Measurements from ENCODE around the gene GRM5.
A peak's percentile ranks its signal among the peaks of the same experiment; 100 is the strongest.

Gene GRM5

GRCh38 chr11:88603091-88603867, 462.5 kb downstream of the GRM5 start:
- no peak for DNase-seq

GRCh38 chr11:88597387-88597786, 468.4 kb downstream of the GRM5 start:
- DNase-seq, result no peak

- DNase-seq, result no peak
Measured at GRCh38 chr11:88596786-88597185, 469.0 kb downstream of the GRM5 start.

- DNase-seq, result no peak
Measured at GRCh38 chr11:88594274-88594950, 471.4 kb downstream of the GRM5 start.

GRCh38 chr11:88590361-88590760, 475.4 kb downstream of the GRM5 start:
- no peak for DNase-seq

GRCh38 chr11:88583251-88583650, 482.5 kb downstream of the GRM5 start:
- DNase-seq, result no peak

- DNase-seq, result no peak
Measured at GRCh38 chr11:88579466-88579865, 486.3 kb downstream of the GRM5 start.

- no peak for DNase-seq
Measured at GRCh38 chr11:88576741-88577140, 489.0 kb downstream of the GRM5 start.

- DNase-seq, result no peak
Measured at GRCh38 chr11:88575916-88576315, 489.9 kb downstream of the GRM5 start.

- DNase-seq, result no peak
Measured at GRCh38 chr11:88569342-88569741, 496.4 kb downstream of the GRM5 start.

GRCh38 chr11:88555829-88556202, 510.0 kb downstream of the GRM5 start:
- DNase-seq, result no peak

GRCh38 chr11:88555018-88555828, 510.6 kb downstream of the GRM5 start:
- DNase-seq, result no peak

- DNase-seq, result no peak
Measured at GRCh38 chr11:88553204-88553603, 512.6 kb downstream of the GRM5 start.

- DNase-seq, result no peak
Measured at GRCh38 chr11:88552379-88553062, 513.3 kb downstream of the GRM5 start.

GRCh38 chr11:88544656-88545280, 521.0 kb downstream of the GRM5 start:
- DNase-seq, result no peak

GRCh38 chr11:88543902-88544655, 521.7 kb downstream of the GRM5 start:
- DNase-seq, result peak; percentile 54

GRCh38 chr11:88541006-88541405, 524.8 kb downstream of the GRM5 start:
- DNase-seq, result no peak

GRCh38 chr11:88538098-88538497, 527.7 kb downstream of the GRM5 start:
- no peak for DNase-seq

- no peak for DNase-seq
Measured at GRCh38 chr11:88537613-88538012, 528.2 kb downstream of the GRM5 start.

GRCh38 chr11:88536616-88537265, 529.0 kb downstream of the GRM5 start:
- DNase-seq, result no peak

GRCh38 chr11:88535916-88536547, 529.8 kb downstream of the GRM5 start:
- no peak for DNase-seq
